Raji (cell line): Measurements from ENCODE around the gene RDX.

Source experiments
- POLR2A ChIP-seq: IDR thresholded peaks from 2 replicates; pipeline ENCODE4 v1.6.1; 2011; ENCODE audit warnings: low read depth, low read length, control low read depth; ENCODE audit not compliant: insufficient read depth

RDX gene

GRCh38 chr11:110295086-110295485, 1.3 kb downstream of the RDX start:
- no peak for TF ChIP-seq POLR2A

GRCh38 chr11:110294509-110294908, 1.9 kb downstream of the RDX start:
- TF ChIP-seq POLR2A: no peak

- no peak for TF ChIP-seq POLR2A
Observed at GRCh38 chr11:110293389-110293788, 3.0 kb downstream of the RDX start.

GRCh38 chr11:110290591-110291334, 5.7 kb downstream of the RDX start:
- TF ChIP-seq POLR2A: no peak

- TF ChIP-seq POLR2A: no peak
Observed at GRCh38 chr11:110289472-110289871, 6.9 kb downstream of the RDX start.

GRCh38 chr11:110287537-110287936, 8.9 kb downstream of the RDX start:
- no peak for TF ChIP-seq POLR2A

- TF ChIP-seq POLR2A: no peak
Observed at GRCh38 chr11:110286298-110287040, 9.9 kb downstream of the RDX start.

- TF ChIP-seq POLR2A: no peak
Observed at GRCh38 chr11:110283862-110284261, 12.6 kb downstream of the RDX start.

GRCh38 chr11:110279881-110280280, 16.5 kb downstream of the RDX start:
- no peak for TF ChIP-seq POLR2A

GRCh38 chr11:110272919-110273318, 23.5 kb downstream of the RDX start:
- TF ChIP-seq POLR2A: no peak

- TF ChIP-seq POLR2A: no peak
Observed at GRCh38 chr11:110269996-110270395, 26.4 kb downstream of the RDX start.

GRCh38 chr11:110268441-110268840, 28.0 kb downstream of the RDX start:
- TF ChIP-seq POLR2A: no peak

GRCh38 chr11:110262072-110262403, 34.4 kb downstream of the RDX start:
- no peak for TF ChIP-seq POLR2A

GRCh38 chr11:110261195-110262071, 35.0 kb downstream of the RDX start:
- TF ChIP-seq POLR2A: no peak

GRCh38 chr11:110253525-110253924, 42.9 kb downstream of the RDX start:
- TF ChIP-seq POLR2A: no peak

- TF ChIP-seq POLR2A: no peak
Observed at GRCh38 chr11:110251836-110252235, 44.6 kb downstream of the RDX start.
